NCI-H1930 (cell line): ENCODE measurements around the gene RAD51B.
A peak's percentile ranks its signal among the peaks of the same experiment; 100 is the strongest.

Source experiments
- DNase-seq, 2 experiments: peaks; one replicate each; lab custom pipeline; 2025; lab: John Stamatoyannopoulos, UW

RAD51B gene

DNA sequence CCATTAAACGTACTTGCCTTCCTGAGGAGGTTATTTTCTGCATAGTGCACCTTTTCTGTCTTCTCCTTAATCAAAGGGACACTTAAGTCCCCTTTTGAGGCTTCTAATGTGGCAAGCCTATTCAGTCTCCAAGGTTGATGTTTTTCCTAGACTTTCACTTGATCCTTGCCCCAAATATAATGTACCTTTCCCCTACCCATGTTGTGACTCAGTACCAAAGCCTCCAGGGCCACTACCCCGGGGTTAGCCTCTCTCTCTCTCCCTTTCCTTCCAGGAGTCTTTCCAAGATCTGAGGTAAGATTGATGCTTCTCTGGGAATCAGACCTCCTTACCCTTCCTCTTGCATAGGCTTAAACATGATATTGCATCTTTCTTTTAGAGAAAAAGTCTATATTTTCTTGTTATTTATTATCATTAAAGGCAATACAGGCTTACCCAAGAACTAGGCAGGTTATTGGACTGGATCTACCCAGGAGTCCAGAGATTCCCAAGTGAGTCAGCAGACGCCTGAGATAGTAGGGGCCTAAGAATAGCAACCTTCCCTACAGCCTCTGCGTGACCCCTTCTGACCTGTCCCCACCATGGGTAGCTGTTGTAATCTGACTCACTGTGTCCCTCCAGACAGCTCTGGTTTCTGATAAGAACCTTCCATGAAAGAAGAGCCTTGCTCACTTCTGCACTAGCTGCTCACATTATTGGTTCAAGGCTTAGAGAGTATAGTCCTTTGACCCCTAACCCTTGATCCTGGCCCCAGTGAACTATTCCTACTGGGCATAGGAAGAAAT, 800.4 kb downstream of the RAD51B start:
- DNase-seq, result no peak

DNA sequence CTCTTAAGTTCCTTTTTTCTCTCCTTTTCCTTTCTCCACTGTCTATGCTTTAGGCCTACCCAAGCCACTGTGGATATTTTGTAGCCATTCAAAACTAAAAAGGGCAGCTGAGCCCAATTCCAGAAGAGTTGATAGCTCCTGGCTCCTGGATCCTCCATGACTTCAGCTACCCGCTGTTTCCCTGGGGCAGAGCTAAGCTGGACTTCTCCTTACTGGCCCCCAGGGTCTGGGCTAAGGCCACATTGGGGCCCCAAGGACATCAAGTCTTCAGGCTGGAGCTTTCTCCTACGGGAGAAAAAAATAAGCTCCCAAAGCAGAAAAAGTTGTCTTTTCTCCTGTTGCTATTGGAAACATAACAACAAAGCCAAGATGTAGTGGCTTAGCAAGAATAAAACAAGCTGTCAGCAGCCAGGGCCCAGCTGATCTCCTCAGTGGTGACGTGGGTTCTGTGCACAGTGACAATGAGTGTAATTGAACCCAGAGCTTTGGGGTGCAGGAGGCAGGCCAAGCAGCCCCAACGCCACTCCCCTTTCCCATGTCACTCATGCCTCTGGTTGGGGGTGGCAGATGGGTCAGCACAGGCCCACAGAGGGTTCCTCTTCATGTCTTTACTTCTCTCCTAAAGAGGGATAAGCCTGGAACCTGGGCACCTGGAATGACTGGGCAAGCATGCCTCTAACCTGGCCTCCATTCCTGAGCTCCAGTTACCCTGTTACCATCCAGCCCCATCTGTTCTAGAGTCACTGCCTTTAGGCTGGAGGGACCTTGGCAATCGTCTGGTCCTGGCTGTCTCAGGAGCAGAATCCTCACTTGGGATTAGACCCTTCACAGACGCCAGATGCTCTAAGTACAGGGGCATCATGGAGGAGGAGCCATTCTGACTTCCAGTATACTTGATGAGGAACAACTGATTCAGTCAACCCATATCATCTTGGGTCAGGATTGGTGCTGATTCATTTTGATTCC, 802.1 kb downstream of the RAD51B start:
- no peak for DNase-seq

DNA sequence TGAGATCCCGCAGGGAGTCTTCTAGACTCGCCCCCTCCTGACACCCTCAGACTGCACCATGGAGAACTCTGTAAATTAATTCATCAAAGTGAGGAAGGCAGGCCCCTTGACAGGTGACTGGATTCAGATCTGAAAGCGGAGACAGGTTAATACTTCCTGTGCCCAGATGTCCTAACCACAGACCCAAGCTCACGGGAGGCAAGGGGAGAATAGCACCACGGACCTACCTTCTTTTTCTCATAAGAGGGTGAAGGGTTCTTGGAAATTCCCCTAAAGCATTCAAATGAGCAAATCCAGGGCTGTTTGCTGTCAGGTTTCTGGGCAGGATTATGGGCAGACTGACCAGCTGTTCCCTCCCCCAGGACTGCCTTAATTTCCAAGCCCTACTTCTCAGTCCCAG, 803.3 kb downstream of the RAD51B start:
- no peak for DNase-seq

DNA sequence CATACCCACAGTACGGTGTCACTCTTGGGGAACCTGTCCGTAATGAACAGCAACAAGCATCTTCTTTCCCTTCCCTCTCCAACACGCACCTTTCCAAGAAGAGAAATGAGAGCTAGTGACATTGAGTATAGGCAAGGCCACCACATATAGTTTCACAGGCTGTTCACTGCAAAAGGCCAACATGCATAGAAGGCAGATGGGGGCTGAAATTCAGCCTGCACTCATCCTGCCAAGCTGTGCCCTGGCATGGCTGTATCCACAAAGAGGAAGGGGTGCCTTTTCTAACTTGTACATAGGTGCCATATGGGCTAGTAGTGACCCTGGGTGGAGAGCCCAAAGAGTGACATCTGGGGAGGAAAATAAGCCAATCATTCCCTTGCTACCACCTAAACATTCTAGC, 803.7 kb downstream of the RAD51B start:
- DNase-seq, result no peak

DNA sequence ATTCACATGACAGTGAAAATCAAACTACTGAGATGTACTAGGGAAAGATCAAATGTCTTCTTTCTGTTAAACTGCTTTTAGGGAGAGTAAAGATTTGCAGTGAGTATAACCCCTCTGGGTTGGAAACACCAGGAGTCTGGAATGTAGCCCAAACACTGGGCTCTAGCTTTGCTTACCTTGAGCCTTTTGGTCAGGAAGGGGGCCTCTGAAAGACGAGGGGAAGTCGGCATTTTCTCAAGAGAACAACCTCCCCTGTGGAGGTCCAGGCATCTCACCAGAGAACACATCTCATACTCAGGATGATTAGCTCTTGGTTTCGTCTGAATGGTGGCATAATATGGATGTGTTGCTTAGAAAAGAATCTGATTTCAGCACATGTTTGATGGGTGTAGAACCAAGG, 804.2 kb downstream of the RAD51B start:
- DNase-seq, result no peak

DNA sequence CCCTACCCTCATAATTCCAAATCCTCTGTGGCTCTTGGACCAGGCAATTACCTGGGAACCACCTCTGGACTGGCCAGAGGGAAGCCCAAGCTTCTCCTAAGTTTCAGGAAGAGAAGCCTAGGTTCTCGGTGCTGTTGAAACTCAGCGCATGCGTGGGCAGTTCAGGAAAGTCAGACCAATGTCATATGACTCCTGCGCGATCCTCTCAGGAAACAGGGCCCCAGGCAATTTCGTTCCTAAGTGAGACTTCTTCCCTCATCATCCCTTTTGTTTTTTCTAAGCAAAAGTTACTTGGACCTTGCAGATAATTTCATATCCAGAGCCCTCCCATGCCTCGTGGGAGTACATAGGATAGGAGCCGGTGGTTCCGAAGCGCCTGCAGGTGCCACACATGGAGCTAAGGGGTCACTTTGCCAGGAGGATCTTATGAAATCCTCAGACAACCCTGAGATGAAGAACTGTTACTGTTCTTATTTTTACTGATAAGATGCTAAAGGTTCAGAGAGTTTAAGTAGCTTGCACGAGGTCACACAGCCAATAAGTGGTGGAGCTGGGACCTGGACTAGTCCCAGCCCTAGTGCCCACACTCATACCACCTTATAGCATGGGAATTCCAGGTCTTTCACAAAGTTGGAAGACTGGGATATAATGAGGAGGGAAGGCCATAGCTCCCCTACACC, 805.1 kb downstream of the RAD51B start:
- no peak for DNase-seq

DNA sequence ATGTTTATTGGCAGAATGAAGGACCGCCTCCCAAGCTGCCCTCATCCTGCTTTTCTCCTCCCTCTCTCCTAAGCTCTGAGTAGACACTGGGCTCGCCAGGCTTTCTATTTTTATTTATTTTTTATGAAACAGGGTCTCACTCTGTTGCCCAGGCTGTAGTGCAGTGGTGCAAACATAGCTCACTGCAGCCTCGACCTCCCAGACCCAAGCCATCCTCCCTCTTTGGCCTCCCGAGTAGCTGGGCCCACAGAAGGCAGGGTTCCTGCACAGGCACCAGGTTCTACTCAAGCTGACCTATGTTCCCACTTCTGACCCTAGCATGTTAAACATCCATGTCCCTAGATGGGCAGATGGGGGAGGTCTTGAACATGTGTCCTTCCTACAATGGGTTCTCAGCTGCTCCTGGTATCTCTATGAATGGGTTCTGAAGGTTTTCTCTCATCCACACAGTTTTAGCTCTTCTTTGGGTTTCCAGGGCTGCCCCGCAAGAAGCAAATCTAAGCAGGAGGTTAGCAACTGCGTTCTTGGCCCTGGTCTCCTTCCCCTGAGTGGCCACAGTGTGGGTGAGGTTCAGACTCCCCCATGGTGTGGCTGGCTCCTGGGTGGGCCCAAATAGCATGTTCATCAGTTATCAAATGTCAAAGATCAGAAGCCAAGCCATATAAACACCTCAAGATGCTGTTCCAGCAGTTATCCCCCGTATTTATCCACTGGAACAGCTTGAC, 805.9 kb downstream of the RAD51B start:
- no peak for DNase-seq

DNA sequence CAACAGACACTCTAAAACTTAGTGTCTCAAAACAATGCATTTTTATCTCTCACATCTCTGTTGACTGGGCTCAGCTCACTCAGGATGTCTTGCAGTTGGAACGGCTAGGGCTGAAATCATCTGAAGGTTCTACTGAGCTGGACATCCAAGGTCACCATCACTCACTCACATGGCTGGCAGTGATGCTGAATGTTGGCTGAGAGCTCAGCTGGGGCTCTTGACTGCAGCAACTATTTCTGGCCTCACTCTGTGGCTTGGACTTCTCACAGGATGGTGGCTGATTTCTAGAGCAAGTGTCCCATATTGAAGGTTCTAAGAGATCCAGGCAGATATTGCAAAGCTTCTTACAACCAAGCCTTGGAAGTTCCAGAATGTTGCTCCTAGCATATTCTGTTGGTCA, 806.8 kb downstream of the RAD51B start:
- DNase-seq, result no peak

DNA sequence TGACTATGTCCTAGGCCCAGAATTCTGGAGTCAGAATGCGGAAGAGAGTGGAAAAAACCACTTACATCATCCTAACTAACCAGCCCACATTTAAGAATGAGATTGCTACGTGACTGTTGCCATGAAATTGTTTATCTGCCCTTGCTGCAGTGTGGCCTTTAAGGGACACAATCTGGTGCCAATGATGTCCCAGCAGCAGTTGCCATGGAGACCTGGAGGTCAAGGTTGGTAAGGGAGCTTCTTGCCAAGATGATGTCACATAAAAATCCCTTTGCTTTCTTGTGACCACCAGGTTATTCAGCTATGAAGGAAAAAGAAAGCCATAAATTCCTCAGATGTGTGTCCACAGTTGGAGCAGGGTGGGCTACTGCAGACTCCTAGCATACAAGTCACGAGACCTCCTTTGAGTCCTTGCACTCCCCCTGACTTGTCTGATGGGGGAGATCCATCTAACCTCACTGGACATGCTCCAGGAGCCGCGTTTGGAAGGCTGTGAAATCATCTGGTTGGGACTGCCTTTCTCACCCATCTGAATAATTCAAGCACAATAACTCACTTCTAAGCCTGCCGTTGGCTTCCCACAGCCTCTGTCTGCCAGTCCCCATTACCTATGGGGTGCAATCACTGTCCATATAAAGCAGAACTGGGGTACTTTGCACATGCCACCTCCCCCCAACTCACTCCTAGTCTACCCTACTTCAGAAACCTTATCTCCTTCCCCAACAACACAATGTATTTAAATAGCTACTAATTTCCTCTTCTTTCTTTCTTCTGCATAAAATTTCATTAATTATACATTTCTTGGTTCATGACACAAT, 807.7 kb downstream of the RAD51B start:
- DNase-seq, result no peak

DNA sequence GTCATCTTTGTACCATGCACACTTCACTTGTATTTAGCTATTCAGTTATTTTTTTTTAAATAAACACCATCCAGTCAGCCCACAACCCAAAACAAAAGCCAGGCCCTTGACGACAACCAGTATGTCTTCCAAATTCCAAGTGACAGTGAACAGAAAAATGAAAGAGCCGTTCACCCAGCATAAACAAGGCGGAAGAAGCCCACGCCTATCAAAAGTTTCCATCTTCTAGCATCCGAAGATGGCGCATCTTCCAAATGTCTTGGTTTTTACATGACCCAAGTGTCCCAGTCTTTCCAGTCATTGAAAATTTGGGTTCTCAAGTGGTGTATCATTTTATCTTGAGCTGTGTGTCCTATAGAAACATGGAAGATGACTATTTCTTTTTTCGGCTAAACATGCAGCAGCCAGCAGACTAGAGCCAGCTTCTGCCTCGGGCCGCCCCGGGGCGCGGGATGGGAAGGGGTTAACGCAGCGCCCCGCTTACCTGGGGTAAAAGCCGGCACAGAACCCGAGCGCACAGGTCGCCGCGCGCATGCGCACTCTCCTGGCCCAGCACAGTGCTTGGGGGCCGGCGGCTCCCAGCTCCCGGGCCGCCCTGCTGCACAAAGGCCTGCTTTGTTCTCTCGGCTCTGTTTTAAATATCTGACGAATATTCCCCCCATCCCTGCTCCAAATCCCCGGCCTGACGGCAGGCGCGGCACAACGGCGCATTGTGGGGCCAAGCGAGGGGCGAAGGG, 808.5 kb downstream of the RAD51B start:
- DNase-seq, result peak in 1 of 2 experiments; percentile 40

DNA sequence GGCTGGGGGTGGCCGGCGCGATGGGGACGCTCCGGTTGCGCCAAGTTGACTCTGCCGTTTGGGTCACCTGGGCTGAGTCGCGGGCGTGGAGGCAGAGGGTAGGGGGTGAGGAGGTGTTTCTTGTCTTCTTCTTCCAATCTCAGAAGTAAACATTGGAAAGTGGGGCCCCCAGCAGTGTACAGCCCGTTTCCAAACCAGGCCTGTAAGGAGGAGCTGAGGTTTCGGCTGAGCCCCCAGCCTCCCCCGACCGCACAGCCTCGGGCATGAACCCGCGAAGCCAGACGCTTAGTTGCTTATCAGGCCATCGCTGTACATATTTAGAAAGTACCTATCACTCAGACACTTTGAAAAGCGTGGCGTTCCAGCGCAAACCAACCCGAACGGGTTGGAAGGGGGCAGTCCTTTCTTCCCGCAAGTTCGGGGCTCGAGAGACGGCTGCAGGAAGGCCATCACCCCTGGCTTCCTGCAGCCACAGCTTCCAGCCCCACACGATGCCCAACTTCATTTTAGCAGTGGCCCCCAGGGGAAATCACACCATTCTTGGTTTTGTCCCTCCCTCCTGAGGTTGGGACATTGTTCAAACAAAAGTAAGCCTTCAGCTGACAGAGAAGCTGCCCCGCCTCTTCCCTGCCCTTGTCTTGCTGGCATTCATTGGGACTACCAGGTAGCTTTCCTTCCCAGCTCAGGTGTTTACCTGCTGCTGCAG, 809.2 kb downstream of the RAD51B start:
- DNase-seq, result no peak

DNA sequence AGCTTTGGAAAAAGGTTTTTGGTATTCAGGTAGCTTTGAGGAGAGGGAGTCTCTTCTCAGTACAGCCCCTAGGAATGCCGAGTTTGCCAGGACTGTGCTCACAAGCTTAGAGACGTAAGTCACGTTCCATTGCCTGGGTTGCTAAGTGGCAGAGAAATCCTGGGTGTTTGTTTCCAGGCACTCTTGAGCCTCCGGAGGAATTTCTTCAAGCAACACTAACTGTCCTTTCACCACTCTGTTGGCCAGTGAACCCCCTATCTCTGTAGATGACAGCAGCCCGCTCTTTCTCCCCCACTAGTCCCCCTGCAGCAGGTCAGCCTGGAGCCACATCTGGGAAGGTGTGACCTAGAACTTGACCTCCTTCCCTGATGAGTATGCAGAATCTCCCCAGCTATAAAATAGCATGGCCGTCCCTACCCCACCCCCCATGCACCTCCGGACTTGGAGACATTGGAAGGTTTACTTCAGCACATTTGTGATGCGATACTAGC, 810.5 kb downstream of the RAD51B start:
- no peak for DNase-seq

DNA sequence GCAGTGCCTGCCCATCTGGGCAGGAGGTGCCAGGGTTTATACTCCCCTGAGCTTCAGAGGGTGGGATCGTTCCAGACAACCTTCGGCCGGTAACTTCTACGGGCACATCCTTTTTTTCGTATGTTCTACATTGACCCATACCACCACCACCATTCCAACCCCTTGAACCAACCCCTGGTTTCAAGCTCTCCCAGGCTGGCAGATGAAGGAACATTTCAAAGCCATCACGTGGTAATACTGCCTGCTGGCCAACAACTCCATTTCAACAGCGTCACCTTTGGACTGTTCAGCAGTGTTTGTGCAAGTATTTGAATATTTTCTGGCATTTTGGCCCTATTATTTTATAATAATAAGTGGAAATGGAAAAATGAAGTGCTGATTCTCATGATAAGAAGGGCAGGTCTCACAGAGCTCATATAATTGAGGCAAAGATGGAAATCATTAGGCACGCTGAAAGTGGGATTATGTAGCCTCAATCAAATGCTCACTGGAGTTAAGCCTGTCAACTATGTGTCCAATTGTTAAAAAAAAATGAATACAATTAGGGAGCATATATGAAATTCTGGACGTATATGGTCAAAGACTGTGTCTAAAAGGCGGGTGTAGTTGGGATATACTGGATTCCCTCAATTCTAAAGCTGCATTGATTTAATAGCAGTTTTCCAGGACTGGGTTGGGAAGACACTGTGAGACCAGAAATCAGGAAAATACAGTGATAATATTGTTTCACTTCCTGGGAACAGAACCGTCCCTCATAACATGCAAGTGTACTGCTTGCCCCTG, 811.2 kb downstream of the RAD51B start:
- no peak for DNase-seq

DNA sequence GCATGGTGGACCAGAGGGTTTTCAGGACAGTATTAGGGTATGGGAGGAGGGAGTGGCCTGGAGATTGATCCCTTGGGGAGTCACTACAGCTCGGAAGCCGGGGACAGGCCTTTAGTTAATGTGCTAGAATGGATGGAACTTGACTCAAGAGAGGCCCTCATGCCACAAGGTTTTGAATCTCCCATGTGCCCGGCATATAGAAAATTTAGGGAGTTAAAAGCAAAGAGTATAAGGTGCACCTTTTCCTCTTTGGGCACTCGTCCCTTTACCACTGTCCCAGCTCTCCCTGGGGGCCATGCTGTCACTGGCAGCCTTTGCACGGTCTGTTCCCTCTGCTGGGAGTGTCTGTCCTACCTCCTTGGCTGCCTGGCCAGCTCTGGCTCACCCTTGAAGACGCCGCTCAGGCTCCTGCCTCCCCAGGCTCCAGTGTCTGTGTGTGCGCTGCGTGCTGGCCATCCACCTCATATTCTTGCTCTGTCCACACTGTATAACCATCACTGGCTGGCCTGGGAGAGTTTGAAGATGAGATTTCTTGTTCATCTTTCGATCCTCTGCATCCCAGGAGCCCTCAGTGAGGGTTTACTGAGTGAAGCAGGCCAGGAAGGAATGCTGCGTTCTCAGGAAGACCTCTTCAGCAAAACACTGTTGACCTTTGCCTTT, 811.9 kb downstream of the RAD51B start:
- no peak for DNase-seq

DNA sequence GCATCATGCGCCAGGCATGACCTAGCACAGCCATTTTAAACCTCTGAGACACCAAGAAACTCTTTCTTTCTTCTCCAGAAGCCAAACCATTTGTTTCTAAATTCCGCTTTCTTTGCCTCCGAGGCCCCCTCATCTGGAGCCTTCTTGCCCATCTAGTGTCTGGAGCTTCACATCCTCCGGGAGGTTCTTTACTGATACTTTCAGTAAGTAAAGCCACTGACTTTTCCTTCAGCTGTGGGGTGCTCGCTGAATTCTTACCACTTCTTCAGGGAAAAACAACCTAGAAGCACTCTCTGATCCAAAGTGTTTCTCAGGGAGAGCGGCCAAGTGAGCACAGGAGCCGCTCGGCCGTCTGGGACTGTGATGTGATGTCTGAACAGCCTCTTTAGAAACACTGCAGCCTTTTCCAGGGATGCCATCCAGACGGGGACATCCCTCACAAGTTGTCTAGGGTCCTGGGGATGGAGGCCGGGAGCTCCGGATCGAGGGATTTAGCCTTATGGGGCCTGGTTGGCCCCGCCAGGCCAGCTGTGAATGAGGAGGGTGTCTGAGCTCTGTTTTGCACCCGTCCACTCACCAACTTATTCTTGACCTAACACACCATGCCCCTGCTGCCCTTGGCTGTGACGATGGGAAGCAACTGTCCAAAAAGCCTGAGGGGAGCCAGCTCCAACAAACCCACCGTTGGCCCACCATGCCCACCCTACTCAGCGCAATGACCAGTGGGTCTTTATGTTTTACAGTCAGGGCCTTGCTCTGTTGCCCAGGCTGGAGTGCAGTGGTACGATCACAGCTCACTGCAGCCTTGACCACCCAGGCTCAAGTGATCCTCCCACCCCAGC, 812.7 kb downstream of the RAD51B start:
- no peak for DNase-seq

DNA sequence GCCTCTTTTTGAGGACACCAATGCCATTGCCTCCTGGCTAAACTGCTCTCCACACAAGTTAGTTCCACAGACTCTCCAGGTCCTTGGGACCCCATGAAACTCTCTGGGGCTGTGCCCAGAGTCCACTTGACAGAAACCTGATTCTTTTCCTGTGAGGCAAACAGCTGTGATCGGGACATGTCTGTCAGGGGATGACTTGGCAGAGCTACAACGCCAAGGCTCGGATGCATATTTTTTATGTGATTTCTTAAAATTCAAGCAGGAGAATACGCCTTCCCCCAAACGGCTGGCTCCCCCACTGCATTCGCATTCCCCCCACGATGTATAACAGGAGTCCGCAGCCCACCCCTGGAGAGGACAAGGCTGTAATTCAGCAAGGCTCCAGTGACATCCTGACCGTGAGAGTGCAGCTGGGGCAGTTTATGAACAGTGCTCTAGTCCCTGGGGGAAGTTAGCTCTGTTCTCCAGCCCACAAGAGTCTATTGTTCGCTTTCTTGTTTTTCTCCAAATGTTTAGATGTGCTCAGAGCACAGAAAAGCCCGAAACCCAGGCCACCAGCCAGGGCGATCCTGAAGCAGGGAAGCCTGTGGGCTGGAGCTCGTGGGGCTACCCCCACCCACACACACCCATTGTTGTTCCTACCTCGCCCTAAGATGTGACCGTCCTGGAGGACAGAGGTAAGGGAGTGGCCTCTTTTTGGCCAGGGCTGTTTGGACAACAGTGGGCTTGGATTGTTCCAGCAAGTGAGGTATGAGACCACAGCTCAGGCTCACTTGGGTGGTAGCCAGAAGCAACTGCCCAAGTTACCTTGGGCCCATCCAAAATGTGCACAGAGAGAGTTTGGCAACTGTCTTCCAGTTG, 813.8 kb downstream of the RAD51B start:
- DNase-seq, result no peak
